ENCODE results near the gene NRXN3.

The NRXN3 gene

GRCh38 chr14:78838959-78839358 lies 668.8 kb downstream of the NRXN3 start:
- in situ Hi-C loops (cut with MboI; ENCODE audit: low pct_unique_long_range_greater_than_20kb, low sequenced_read_pairs, unreplicated experiment) = no loop called here
- no peak for DNase-seq (ENCODE audit: low spot score)
- no peak for TF ChIP-seq CTCF (IDR thresholded peaks at IDR 0.05; ENCODE audit: extremely low read depth, insufficient read depth, missing control alignments)

DNA sequence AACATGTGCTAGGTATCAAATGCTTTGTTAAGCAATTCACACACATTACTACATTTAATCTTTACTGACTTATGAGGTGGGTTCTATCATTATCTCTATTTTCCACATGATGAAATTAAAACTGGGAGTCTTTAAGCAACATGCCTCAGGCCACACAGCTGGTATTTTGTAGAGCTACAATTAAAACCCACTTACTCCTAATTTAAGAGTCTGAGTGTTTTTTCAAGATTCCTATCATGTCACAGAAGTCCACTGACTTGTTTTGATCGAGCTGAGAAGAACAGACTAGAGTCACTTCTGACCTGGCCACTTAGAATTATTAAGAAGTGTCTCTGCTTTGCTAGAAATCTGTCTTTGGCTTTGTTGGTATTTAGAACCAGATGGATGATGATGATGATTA lies 670.7 kb downstream of the NRXN3 start:
- in situ Hi-C loops (cut with MboI; ENCODE audit: low pct_unique_long_range_greater_than_20kb, low sequenced_read_pairs, unreplicated experiment) = no loop called here
- no peak for DNase-seq (ENCODE audit: low spot score)
- no peak for TF ChIP-seq CTCF (IDR thresholded peaks at IDR 0.05; ENCODE audit: extremely low read depth, insufficient read depth, missing control alignments)

- in situ Hi-C loops (cut with MboI; ENCODE audit: low pct_unique_long_range_greater_than_20kb, low sequenced_read_pairs, unreplicated experiment) = no loop called here
- TF ChIP-seq CTCF (IDR thresholded peaks at IDR 0.05; ENCODE audit: extremely low read depth, insufficient read depth, missing control alignments) = no peak
- DNase-seq (ENCODE audit: low spot score) = no peak
Measured at GRCh38 chr14:78847801-78848200, 677.6 kb downstream of the NRXN3 start.

DNA sequence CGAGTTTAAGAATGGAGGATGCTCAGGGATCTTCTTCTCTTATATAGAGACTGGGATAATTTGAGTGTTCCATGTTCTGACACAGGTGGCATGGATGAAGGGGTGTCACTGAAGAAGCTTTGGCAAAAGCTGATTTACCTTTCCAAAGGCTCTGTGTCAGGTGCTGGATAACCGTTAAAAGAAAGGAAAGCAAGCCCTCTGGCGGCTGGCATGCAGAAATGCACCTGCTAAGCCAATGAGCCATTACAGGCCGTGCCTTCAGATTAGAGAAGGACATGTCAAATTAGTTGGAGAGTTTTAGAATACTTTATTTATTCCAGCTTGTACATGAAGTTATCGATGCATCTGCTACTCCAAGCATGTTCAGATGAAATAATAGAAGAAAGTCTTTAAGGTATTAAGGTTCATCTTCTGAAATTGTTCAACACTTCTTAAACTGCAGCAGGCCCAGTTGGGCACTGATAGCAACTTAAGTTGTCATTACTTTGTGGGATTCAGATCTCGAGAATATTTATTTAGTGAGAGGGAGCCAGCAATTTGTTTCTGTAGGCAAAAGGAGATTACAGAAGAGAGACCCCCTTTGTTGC lies 678.2 kb downstream of the NRXN3 start:
- in situ Hi-C loops (cut with MboI; ENCODE audit: low pct_unique_long_range_greater_than_20kb, low sequenced_read_pairs, unreplicated experiment) = no loop called here
- peak; percentile 78 for TF ChIP-seq CTCF (IDR thresholded peaks at IDR 0.05; ENCODE audit: extremely low read depth, insufficient read depth, missing control alignments)
- peak; percentile 14 for DNase-seq (ENCODE audit: low spot score)

DNA sequence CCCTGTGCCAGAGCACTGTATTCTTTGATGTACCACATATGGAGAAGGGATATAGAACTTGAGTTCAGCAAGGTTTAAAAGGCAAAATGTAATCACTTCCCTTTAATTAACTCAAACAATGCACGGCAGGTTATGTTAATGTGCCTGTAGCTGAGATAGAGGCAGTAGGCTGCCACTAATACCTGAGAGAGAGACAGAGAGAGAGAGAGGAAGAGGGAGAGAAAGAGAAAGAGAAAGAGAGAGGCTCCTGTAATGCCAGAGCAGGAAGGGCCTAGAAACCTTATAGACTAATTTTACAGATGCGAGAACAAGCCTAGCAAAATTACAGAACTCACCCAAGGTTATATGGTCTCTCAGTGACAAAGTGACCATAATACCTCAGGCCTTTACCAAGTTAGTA lies 679.8 kb downstream of the NRXN3 start:
- DNase-seq (ENCODE audit: low spot score) = no peak
- no peak for TF ChIP-seq CTCF (IDR thresholded peaks at IDR 0.05; ENCODE audit: extremely low read depth, insufficient read depth, missing control alignments)
- in situ Hi-C loops (cut with MboI; ENCODE audit: low pct_unique_long_range_greater_than_20kb, low sequenced_read_pairs, unreplicated experiment) = no loop called here

- no peak for TF ChIP-seq CTCF (IDR thresholded peaks at IDR 0.05; ENCODE audit: extremely low read depth, insufficient read depth, missing control alignments)
- in situ Hi-C loops (cut with MboI; ENCODE audit: low pct_unique_long_range_greater_than_20kb, low sequenced_read_pairs, unreplicated experiment) = no loop called here
- no peak for DNase-seq (ENCODE audit: low spot score)
Measured at GRCh38 chr14:78851189-78851588, 681.0 kb downstream of the NRXN3 start.

DNA sequence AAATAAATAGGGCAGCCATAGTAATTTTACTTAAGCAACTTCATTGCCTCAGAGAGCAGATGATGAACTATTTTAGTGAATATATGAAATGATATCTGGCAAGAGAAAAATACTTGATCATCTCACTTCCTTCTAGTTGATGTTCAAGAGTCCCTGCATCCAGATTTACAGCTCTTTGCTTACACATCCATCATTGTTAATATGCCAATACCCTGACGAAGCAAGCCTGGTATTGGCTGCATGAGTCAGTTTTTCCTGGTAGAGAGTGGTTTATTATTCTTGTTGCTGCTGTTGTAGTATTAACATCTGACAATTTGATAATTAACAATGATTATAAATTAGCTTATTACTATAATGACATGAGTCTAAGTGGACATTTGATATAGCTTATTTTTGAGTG lies 681.9 kb downstream of the NRXN3 start:
- in situ Hi-C loops (cut with MboI; ENCODE audit: low pct_unique_long_range_greater_than_20kb, low sequenced_read_pairs, unreplicated experiment) = no loop called here
- no peak for DNase-seq (ENCODE audit: low spot score)
- TF ChIP-seq CTCF (IDR thresholded peaks at IDR 0.05; ENCODE audit: extremely low read depth, insufficient read depth, missing control alignments) = no peak
